A549 treated with dexamethasone at 1 μM for 4 hours (cell line): Measurements from ENCODE around the gene HHAT. TPM values are rescaled to one million over a fixed set of nuclear protein-coding genes. Genes with fewer than 3 reads are reported as not detected.

ENCODE experiments used
- total RNA-seq: library from RNA; stranded (reverse); fragments of 200-300 nt; extraction: Qiagen RNA extraction; gene quantifications from 5 replicates; pipeline ENCODE4 v1.2.3, GENCODE V29; 2022

HHAT gene
- total RNA-seq, result 1.5 to 2.2 TPM (median 1.8 TPM) in 5 replicates

DNA sequence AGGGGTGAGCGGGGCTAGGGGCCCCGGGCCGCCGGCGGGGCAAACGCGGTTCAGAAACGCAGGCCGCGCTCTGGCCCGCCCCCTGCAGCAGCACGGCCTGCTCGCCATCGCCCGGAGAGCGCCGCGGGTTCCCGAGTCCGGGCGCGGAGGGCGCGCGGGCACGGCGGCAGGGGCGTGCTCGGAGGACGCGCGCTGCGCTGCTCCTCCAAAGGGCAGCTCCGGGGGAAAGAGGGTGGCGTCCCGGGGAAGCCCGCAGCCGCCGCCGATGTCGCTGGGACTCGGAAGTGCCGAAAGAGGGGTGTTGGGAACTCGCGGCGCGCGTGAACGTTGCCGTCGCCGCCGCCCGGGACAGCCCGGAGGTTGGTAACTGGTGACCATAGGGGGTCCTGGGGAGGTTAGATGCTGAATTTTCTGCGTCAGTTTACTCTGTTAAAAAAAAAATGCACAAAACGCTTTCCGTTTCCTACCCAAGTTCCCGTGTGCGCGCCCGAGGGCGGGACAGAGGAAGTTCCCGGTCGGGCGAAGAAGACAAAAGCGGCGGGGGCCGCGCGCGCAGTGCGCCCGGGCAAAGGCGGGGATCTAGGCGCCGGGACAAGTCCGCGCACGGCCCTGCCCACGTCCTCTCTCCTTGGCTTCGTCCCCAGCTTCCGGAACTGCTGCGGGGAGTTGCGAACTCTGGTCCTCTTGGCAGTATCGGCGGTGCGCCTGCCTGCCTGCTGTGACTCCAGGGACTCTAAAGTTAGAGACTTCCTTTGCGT is at the start of gene HHAT:
Gene HHAT (plus strand): TSS at position 157 of the 758 bp plus-strand sequence. CDS start 20,074 bp downstream, outside the sequence.

Other genes starting within 250 kb of the HHAT start
- 0.28 to 1.1 TPM (median 0.69 TPM) in 5 replicates for gene SERTAD4, start 96.1 kb upstream of the HHAT start, total RNA-seq